ENCODE results near the gene MYO15B.
A peak's percentile ranks its signal among the peaks of the same experiment; 100 is the strongest.
"Not testable (repeated sequence)": the region's sequence is repeated elsewhere in the genome, so short reads cannot be mapped to it uniquely, and the experiment has no call there.

MYO15B gene

GRCh38 chr17:75625813-75626486 lies 38.4 kb downstream of the MYO15B start:
- no peak for DNase-seq

- no peak for DNase-seq
Observed at GRCh38 chr17:75626496-75627038, 39.0 kb downstream of the MYO15B start.

GRCh38 chr17:75627094-75627493 lies 39.5 kb downstream of the MYO15B start:
- DNase-seq = no peak

GRCh38 chr17:75628425-75628824 lies 40.8 kb downstream of the MYO15B start:
- no peak for DNase-seq

- no peak for DNase-seq
Observed at GRCh38 chr17:75629157-75629556, 41.6 kb downstream of the MYO15B start.

GRCh38 chr17:75630071-75630917 lies 42.7 kb downstream of the MYO15B start:
- no peak for DNase-seq

GRCh38 chr17:75631353-75631752 lies 43.8 kb downstream of the MYO15B start:
- no peak for DNase-seq

GRCh38 chr17:75632428-75632827 lies 44.8 kb downstream of the MYO15B start:
- DNase-seq = no peak

GRCh38 chr17:75632863-75633485 lies 45.4 kb downstream of the MYO15B start, which contains the start of gene SMIM5:
Gene SMIM5, plus strand, starts transcription at chr17:75633434. Its CDS starts 6,768 bp downstream, at chr17:75640202.
- peak; percentile 83 for DNase-seq

GRCh38 chr17:75633486-75634375 lies 46.1 kb downstream of the MYO15B start:
- peak; percentile 36 for DNase-seq

GRCh38 chr17:75634376-75634740 lies 46.8 kb downstream of the MYO15B start:
- no peak for DNase-seq

GRCh38 chr17:75634754-75635609 lies 47.4 kb downstream of the MYO15B start:
- no peak for DNase-seq

GRCh38 chr17:75635610-75636202 lies 48.1 kb downstream of the MYO15B start:
- DNase-seq = no peak

GRCh38 chr17:75636381-75637142 lies 49.0 kb downstream of the MYO15B start:
- DNase-seq = no peak

- DNase-seq = no peak
Observed at GRCh38 chr17:75637143-75637538, 49.5 kb downstream of the MYO15B start.

GRCh38 chr17:75637551-75637950 lies 50.0 kb downstream of the MYO15B start:
- no peak for DNase-seq

- not testable (repeated sequence) for DNase-seq
Observed at GRCh38 chr17:75638039-75638438, 50.4 kb downstream of the MYO15B start.

- no peak for DNase-seq
Observed at GRCh38 chr17:75638893-75639292, 51.3 kb downstream of the MYO15B start.

- DNase-seq = no peak
Observed at GRCh38 chr17:75639327-75639726, 51.7 kb downstream of the MYO15B start.

All from T-helper 9 cell (primary cell).